GM19240 (cell line): ENCODE data around the gene RASGRP2.

Source experiments
- DNase-seq: peaks from one replicate; pipeline ENCODE4 v3.0.0; 2011; ENCODE audit warnings: low spot score; ENCODE audit not compliant: insufficient read length

Gene RASGRP2

DNA sequence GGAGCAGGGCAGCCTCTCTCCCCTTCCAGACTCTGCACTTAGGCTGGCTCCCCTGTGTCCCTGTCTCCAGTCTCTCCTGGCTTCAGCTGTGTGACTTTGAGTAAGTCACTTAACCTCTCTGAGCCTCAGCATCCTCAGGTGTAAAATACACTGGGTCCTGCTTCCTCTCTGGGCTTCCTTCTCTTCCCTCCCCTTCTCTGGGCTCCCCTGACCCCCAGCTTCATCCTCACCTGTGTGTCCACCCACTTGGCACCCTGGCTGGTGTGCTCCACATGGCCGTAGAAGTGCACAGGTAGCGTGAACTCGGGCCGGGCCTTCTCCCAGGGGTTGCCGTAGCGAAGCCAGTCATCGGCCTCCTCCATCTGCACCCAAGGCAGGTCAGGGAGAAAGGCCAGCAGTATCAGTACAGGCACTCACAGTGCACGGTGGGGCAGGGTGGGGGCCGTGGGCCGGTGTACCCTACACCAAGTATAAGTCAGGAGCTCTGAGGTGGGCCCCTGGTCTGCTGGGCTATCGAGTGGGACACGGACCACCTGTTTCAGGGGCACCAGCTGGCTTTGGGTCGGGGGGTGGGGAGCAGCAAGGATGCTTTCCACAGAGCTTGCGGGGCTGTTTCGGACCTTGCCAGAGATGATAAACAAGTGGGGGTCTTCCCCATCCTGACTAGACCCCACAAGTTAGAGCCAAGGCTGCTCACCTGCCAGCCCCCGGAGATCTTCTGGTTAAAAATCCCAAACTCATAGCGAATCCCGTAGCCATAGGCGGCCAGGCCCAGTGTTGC, 13.8 kb upstream of the RASGRP2 start:
- no peak for DNase-seq

DNA sequence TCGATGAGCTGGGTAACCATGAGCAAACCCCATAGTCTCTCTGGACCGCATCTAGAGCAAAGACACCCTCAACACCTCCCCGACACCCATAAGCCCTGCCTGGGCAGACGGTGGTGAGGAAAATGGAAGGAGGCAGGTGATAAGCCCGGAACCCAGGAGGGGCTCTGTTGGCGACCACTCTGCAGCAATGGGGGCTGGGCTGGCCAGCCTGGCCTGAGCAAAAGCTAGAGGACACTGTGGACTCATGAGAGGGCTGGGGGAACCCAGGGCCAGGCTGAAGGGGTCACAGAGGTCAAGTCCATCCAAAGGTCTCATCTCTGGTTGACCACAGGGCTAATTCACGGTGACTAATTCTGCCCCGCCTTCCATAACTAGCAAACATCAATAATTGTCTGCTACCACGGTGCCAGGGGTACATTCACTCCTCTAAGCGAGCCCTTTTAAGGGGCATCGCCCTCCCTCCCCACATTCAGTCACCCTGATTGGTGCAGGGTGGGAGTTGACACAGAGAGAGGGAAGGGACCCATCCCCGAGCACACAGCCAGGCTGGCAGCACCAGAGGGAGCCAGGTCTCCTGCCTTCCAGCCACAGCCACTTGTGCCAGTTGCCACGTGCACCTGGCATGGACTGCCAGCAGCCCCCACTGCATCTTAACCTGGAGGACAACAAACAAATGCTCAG, 11.9 kb upstream of the RASGRP2 start:
- DNase-seq = no peak

GRCh38 chr11:64754919-64755662, 11.1 kb upstream of the RASGRP2 start:
- no peak for DNase-seq

DNA sequence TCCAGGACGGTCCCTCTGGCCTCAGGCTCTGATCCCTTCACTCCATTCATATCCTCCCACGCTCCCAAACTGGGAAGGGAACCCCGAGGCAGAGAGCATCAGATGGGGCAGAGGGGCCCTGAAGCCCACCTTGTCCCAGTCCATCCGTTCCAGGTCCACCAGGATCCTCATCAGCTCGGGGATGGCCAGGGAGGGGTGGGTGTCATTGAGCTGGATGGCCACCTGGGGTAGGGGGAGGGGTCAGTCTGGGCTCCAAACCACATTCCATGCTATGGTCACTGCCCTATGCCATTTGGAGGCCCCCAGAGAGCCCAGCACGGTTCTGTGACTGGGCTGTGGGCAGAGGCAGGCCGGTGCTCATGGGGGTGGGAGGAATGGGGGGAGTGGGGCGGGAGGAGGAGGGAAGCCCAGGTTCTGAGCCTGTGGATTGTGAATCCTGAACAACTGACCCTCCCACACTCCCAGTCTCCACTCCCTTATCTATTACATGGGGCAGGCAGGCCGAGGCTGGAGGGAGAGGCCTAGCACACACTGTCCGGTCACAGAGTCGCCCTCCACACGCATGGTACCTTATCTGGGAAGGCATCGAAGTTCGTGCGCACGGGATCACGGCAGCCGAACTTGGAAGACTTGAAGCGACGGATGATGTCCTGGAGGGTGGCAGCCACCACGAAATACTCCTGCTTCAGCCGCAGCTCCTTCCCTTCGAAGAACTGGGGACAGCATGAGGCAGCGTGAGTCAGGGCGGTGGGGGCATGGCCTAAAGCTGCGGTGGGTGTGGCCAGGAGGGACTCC, 10.4 kb upstream of the RASGRP2 start:
- no peak for DNase-seq

DNA sequence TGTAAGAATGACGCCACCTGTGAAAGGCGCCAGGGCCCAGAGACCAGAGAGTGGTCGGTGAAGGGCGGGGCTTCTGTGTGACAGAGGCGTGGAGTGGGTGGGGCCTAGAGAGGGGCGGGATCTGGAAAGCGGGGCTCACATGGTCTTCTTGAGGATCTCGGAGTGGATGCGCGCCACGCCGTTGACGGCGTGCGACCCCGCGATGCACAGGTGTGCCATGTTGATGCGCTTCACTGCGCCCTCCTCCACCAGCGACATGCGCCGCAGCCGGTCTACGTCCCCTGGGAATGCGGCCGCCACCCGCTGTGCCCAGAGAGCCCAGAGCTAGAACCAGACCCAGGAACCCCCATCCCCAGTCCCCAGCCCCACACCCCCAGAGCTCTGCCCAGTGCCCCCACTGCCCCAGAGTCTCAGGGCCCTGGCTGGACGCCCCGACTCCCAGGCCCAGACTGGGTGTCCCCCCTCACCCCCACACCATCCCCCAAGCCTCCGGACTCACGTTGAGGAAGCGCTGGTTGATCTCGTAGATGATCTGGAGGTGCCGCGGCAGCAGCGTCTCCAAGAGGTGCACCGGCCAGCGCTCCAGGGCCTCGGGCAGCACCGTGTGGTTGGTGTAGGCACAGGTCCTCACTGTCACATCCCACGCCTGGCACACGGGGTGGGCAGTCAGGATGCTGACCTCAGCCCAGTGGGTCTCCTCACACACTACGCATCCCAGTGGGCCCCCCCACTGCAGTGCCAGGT, 9.6 kb upstream of the RASGRP2 start:
- no peak for DNase-seq

DNA sequence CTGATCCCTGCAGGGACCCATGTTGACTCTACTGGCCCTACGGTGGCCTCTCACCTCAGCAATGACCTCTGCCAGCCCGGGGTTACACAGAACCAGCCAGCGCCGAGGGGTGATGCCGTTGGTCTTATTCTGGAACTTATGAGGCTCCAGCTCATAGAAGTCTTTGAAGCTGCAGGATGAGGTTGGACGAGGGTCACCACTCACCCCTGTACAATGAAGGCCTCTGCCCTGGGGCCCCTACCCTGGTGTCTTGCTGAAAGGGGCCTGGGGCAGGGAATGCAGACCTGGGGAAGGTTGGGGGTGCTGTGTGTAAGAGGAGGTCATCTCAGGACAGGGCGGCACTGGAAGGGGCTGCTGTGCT, 9.1 kb upstream of the RASGRP2 start:
- DNase-seq = no peak

DNA sequence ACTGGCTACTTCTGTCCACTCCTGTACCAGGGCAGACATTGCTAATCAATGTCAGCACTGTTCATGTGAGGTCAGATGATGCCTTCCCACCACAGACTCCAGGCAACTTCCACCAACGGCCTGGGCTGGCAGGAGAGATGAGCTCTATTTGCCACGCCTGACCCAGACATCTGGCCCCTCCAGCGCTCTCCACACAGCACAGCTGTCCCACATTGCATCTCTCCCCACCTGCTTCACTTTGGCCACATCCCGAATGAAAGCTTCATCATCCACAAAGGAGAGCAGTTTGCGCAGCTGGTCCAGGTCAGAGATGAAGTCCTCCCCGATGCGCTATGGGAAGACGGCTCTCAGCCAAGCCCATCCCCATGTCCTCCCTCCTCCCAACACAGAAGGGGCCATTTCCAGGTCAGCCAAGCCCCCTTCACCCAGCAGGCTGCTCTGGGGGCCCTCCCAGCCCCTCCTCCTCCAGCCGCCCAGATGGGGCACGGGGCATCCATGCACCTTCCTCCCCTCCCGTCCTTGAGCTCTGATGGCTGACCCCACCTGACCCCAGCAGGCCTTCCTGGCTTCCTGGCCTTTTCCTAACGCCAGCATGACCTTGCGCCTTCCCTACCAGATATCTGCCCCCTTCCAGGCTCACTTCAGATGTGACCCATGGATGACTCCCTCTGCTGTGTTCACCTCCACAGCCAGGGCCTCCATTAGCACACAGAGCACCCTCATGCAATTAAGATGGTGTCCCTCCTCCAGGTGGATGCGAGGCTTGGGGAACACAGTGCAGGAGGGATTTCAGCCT, 8.4 kb upstream of the RASGRP2 start:
- no peak for DNase-seq

DNA sequence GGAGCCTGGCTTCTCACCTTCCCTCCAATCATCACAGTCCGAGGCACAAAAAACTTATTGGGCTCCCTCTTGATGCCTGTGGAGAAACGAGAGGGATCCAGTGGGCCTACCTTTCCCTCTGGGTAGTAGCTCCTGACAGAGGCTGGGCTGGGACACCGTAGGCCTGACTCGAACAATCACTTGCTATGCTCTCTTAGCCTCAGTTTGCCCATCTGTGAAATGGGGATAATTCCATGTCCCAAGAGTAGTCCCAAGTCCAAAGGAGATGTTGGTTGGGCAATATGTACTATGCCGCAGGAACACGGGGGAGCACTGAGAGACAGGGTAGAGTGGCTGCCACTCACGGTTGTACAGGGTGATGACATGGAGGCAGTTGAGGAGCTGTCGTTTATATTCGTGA, 7.6 kb upstream of the RASGRP2 start:
- DNase-seq = no peak

- DNase-seq = no peak
These were observed 7.2 kb upstream of the RASGRP2 start for GRCh38 chr11:64751136-64751535.

DNA sequence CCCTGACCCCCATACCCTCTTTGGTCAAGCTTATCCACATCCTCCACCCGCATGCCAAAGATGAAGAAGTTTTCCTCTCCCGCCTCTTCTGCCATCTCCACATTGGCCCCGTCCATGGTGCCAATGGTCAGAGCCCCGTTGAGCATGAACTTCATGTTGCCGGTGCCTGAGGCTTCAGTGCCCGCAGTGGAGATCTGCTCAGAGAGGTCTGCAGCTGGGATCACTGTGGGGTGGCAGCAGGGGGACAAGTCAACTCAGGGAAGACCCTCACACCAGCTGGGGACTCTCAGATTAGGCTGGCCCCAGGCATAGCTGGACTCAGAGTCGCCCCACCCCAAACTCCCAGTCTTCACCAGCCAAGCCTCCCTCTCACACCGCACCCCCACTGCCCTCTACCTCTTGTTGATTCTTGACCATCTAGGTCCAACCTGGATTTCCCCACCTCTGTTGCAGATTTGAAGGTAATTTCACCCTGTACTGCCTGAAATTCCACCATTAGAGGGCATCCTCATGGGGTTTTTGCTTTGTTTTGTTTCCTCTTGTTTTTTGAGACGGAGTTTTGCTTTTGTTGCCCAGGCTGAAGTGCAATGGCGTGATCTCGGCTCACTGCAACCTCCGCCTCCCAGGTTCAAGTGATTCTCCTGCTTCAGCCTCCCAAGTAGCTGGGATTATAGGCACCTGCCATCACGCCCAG, 6.6 kb upstream of the RASGRP2 start:
- no peak for DNase-seq

- DNase-seq = no peak
These were observed 4.2 kb upstream of the RASGRP2 start for GRCh38 chr11:64747961-64748665.

DNA sequence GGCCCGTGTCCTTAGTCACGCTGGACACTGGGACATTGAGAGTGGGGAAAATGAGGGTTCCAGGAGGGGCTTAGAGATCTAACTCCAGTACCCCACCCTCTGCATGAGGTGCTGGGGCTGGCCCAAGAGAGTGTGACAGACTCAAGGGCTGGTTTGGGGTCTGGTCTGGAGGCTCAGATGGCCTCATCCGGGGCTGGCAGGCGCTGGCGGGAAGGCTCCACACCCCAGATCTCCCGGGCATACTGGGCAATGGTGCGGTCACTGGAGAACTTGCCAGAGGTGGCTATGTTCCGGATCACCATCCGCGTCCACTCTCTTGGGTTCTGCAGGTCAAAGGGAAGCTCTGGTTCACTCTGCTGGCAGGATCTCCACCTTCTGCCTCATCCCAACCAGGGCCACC, 2.5 kb upstream of the RASGRP2 start:
- no peak for DNase-seq

GRCh38 chr11:64745521-64746328, 1.8 kb upstream of the RASGRP2 start:
- DNase-seq = peak; percentile 67

- DNase-seq = no peak
These were observed 1.2 kb upstream of the RASGRP2 start for GRCh38 chr11:64745189-64745520.

DNA sequence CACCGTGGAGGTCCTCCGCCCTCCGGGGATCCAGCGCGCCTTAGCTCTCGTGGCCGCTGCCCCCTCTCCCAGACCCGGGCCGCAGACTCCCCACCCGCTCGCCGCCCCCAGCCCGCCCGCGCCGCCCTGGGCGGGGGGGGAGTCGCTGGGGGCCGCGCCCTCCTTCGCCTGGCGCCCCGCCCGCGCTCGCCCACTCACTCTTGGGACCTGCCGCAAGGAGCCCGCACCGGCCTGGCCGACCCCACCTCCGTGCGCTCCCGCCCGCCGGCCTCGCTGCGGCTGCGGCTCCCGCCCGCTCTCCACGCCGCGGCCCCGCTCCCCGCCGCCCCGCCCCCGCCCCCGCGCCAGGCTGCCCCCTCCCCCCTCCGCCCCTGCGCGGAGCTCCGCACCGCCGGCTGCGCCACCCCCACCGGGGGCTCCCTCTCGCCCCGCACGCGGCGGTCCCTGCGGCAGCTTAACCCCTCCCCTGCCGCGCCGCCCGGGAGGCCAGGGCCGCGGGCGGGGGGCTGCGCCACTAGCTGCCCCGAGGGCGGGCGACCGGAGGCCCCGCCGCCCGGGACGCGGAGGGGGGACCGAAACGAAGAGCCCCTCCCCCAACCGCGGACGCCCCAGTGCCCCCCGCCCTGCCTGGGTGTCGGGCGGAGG, 724 bp upstream of the RASGRP2 start:
- no peak for DNase-seq

DNA sequence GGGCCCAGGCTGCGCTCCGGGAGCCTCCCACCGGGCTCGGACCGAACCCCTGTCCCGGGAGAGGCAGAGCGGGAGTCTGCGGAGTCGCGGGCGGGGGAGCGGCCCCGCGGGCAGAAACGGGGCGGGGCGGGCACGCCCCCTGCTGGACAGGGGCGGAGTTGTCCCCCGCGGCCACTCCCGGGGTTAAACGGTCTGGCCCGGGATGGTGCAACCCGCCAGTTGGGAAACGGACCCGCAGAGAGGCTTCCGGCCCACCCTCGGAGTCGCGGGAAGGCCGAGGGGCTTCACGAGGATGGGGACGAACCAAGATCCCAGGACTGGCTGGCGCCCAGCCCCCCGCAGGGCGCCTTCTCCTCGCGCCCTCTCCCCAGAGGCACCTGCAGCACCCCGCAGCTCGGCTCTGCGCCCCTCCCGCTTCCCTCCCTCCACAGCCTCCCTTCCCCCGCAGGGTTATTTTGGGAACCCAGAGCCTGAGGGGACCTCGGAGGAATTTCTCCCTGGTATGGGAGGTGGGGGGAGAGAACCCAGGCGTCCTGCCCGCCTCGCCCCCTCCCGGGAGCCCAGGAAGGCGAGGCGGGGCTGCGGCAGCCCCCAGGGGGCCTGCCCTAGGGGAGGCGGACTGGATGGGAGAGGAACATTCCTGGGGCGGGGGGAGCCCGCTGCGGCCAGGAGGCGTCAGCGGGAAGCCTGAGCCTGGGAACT, 902 bp downstream of the RASGRP2 start:
- DNase-seq = peak; percentile 84
